T-cell (primary cell): ENCODE results near the gene SEMA3D. TPM values are rescaled to one million over a fixed set of nuclear protein-coding genes. Genes with fewer than 3 reads are reported as not detected.

Source experiments
- ATAC-seq, 4 experiments: fragments of 200-7000 bp in 3 of 4; fragments of 150-1000 bp in 1 of 4; cut with Tn5 transposase; replicated peaks in 1 of 4; 1 replicate in 3 of 4; 2 replicates in 1 of 4; pipeline ENCODE4 v1.10.0; 2021; ENCODE audit warnings: moderate library complexity in 3 of 4, mild to moderate bottlenecking in 2 of 4, moderate number of reproducible peaks in 1 of 4
- CTCF ChIA-PET, 2 donors: fragments of 300-600 bp; sonication (Branson Sonifier 250); formaldehyde crosslinking; loops; one replicate each; lab custom pipeline; 2022; ENCODE audit warnings: antibody characterized with exemption in 2 of 2; lab: Charles Lee
- POLR2A ChIA-PET, 2 donors: fragments of 300-600 bp; sonication (Branson Sonifier 250); formaldehyde crosslinking; loops; one replicate each; lab custom pipeline; 2022; ENCODE audit warnings: antibody characterized with exemption in 2 of 2; lab: Charles Lee
- DNase-seq, 35 experiments: peaks; one replicate each; pipeline versions ENCODE4 v3.0.0 to v3.0.0-alpha.2; 2013 to 2023
- H3K27ac ChIP-seq: one replicate; pipeline ENCODE4 v1.5.1; 2013; ENCODE audit warnings: low read length
- H3K27me3 ChIP-seq, 2 experiments: replicated peaks in 1 of 2; 1 replicate in 1 of 2; 2 replicates in 1 of 2; pipeline versions ENCODE4 v1.6.1 to v1.7.0; 2013; ENCODE audit warnings: low read length in 1 of 2, mixed read lengths in 1 of 2; ENCODE audit not compliant: control insufficient read depth in 2 of 2, insufficient read depth in 2 of 2; ENCODE audit errors: extremely low read depth in 1 of 2
- H3K36me3 ChIP-seq, 2 donors: 1 replicate in 1 of 2; 2 replicates in 1 of 2; pipeline versions ENCODE4 v1.6.1 to v1.7.0; 2013; ENCODE audit warnings: low read length in 1 of 2; ENCODE audit not compliant: control insufficient read depth in 2 of 2, insufficient read depth in 1 of 2; ENCODE audit errors: extremely low read depth in 1 of 2
- H3K4me1 ChIP-seq, 2 experiments: 1 replicate in 1 of 2; 2 replicates in 1 of 2; pipeline versions ENCODE4 v1.6.1 to v1.7.0; 2013; ENCODE audit warnings: low read length in 2 of 2, mixed read lengths in 1 of 2; ENCODE audit not compliant: insufficient read depth in 2 of 2, control insufficient read depth in 1 of 2; ENCODE audit errors: extremely low read depth in 1 of 2
- H3K4me3 ChIP-seq, 2 donors: 1 replicate in 1 of 2; 2 replicates in 1 of 2; pipeline versions ENCODE4 v1.5.1 to v1.7.0; 2013; ENCODE audit warnings: mild to moderate bottlenecking in 2 of 2, low read length in 1 of 2, moderate library complexity in 1 of 2; ENCODE audit not compliant: control insufficient read depth in 1 of 2; ENCODE audit errors: extremely low read depth in 1 of 2
- H3K9me3 ChIP-seq: 2 replicates; pipeline ENCODE4 v1.7.0; 2013
- H3K27ac Mint-ChIP-seq, 2 donors: one replicate each; pipeline ENCODE4 v1.8.0; 2020 to 2021; ENCODE audit warnings: mild to moderate bottlenecking in 2 of 2, mixed read lengths in 2 of 2
- H3K27me3 Mint-ChIP-seq, 2 donors: one replicate each; pipeline ENCODE4 v1.8.0; 2021 to 2022; ENCODE audit warnings: mixed read lengths in 2 of 2
- H3K36me3 Mint-ChIP-seq: one replicate; pipeline ENCODE4 v1.8.0; 2021; ENCODE audit warnings: mixed read lengths
- H3K4me1 Mint-ChIP-seq, 3 donors: one replicate each; pipeline ENCODE4 v1.8.0; 2020 to 2022; ENCODE audit warnings: mixed read lengths in 3 of 3, mild to moderate bottlenecking in 1 of 3
- H3K4me3 Mint-ChIP-seq, 3 donors: one replicate each; pipeline ENCODE4 v1.8.0; 2020 to 2022; ENCODE audit warnings: mild to moderate bottlenecking in 3 of 3, mixed read lengths in 3 of 3, moderate library complexity in 3 of 3
- H3K9me3 Mint-ChIP-seq, 3 donors: one replicate each; pipeline ENCODE4 v1.8.0; 2020 to 2022; ENCODE audit warnings: mixed read lengths in 3 of 3
- WGBS: methylation state at CpG from one replicate; pipeline ENCODE4 v1.1.5; 2013; ENCODE audit warnings: missing lambda C conversion rate; ENCODE audit not compliant: insufficient coverage; 5-methylcytosine and 5-hydroxymethylcytosine counted together
- total RNA-seq, 35 experiments: library from RNA in 6 of 35; stranded (reverse) in 6 of 35; fragments of 120-200 nt in 1 of 35; gene quantifications; one replicate each; pipeline versions ENCODE4 v1.2.1 to v1.2.4 and lab custom pipeline; 2013 to 2026

SEMA3D gene
- total RNA-seq, 5 donors from 2014 or later (not counting 1 experiment from before 2014, with no cell fraction given): 0.29 TPM; not detected in 4

- POLR2A ChIA-PET: no interaction called here
- DNase-seq: no peak
Observed at GRCh38 chr7:84949501-84949900, 237.4 kb downstream of the SEMA3D start.

GRCh38 chr7:84949067-84949466, 237.8 kb downstream of the SEMA3D start:
- Histone ChIP-seq H3K36me3 (no peaks in the 10 kb centered on the region), H3K4me1 (no peaks in the 10 kb centered on the region), H3K9me3 (no peaks in the 10 kb centered on the region), H3K27ac (no peak overlapping the region), H3K4me3 (no peak overlapping the region), H3K27me3 (no peaks in the 10 kb centered on the region)
- no peaks in the 10 kb centered on the region for H3K36me3 Mint-ChIP-seq
- H3K27me3 Mint-ChIP-seq: peaks cover 0 to 3% of the 10 kb centered on the region in 2 donors
- WGBS: no CpG with 5 or more reads among the region's 1 CpG
- POLR2A ChIA-PET: no interaction called here
- H3K27ac Mint-ChIP-seq: no peak overlapping the region
- DNase-seq: no peak
- H3K9me3 Mint-ChIP-seq: peaks cover 0 to 7% (median 0%) of the 10 kb centered on the region in 3 donors
- CTCF ChIA-PET: no interaction called here
- ATAC-seq: no peak
- no peak overlapping the region for H3K4me3 Mint-ChIP-seq
- no peaks in the 10 kb centered on the region for H3K4me1 Mint-ChIP-seq

More at GRCh38 chr7:84949501-84949900, 237.4 kb downstream of the SEMA3D start:
- peaks cover 0 to 3% of the 10 kb centered on the region in 2 donors for H3K27me3 Mint-ChIP-seq
- H3K9me3 Mint-ChIP-seq: peaks cover 0 to 7% (median 0%) of the 10 kb centered on the region in 3 donors
- no peak overlapping the region for H3K27ac Mint-ChIP-seq
- no peaks in the 10 kb centered on the region for H3K4me1 ChIP-seq
- H3K27me3 ChIP-seq: no peaks in the 10 kb centered on the region
- no peak overlapping the region for H3K27ac ChIP-seq
- no peaks in the 10 kb centered on the region for H3K9me3 ChIP-seq
- ATAC-seq: no peak
- no peaks in the 10 kb centered on the region for H3K36me3 ChIP-seq
- no peaks in the 10 kb centered on the region for H3K36me3 Mint-ChIP-seq
- H3K4me1 Mint-ChIP-seq: no peaks in the 10 kb centered on the region
- no peak overlapping the region for H3K4me3 ChIP-seq
- CTCF ChIA-PET: no interaction called here
- WGBS: no CpG with 5 or more reads among the region's 2 CpGs
- H3K4me3 Mint-ChIP-seq: no peak overlapping the region

- no peak overlapping the region for H3K4me3 Mint-ChIP-seq
- Histone ChIP-seq H3K9me3 (no peaks in the 10 kb centered on the region), H3K36me3 (no peaks in the 10 kb centered on the region), H3K4me1 (no peaks in the 10 kb centered on the region), H3K27ac (no peak overlapping the region), H3K27me3 (no peaks in the 10 kb centered on the region), H3K4me3 (no peak overlapping the region)
- no peaks in the 10 kb centered on the region for H3K4me1 Mint-ChIP-seq
- no peak overlapping the region for H3K27ac Mint-ChIP-seq
- ATAC-seq (no peak), DNase-seq (no peak)
- H3K27me3 Mint-ChIP-seq: peaks cover 0 to 3% of the 10 kb centered on the region in 2 donors
- H3K36me3 Mint-ChIP-seq: no peaks in the 10 kb centered on the region
- H3K9me3 Mint-ChIP-seq: peaks cover 0 to 7% (median 0%) of the 10 kb centered on the region in 3 donors
- POLR2A ChIA-PET: no interaction called here
- CTCF ChIA-PET: no interaction called here
- no CpG with 5 or more reads among the region's 2 CpGs for WGBS
Observed at GRCh38 chr7:84948634-84949033, 238.2 kb downstream of the SEMA3D start.

- peaks cover 0 to 3% of the 10 kb centered on the region in 2 donors for H3K27me3 Mint-ChIP-seq
- WGBS: no CpG with 5 or more reads among the region's 1 CpG
- H3K4me3 Mint-ChIP-seq: no peak overlapping the region
- ChIA-PET CTCF (interaction anchor here in 1 of 2 donors (0.6 kb wide), 1 partner anchor 1352 kb away, joined by 4 read pairs; no protein-coding TSS in a partner anchor), POLR2A (no interaction called here)
- no peaks in the 10 kb centered on the region for H3K27me3 ChIP-seq
- H3K36me3 Mint-ChIP-seq: no peaks in the 10 kb centered on the region
- no peak overlapping the region for H3K27ac ChIP-seq
- no peaks in the 10 kb centered on the region for H3K4me1 Mint-ChIP-seq
- DNase-seq (no peak), ATAC-seq (no peak)
- H3K4me3 ChIP-seq: no peak overlapping the region
- peaks cover 0 to 7% (median 0%) of the 10 kb centered on the region in 3 donors for H3K9me3 Mint-ChIP-seq
- no peaks in the 10 kb centered on the region for H3K36me3 ChIP-seq
- H3K9me3 ChIP-seq: no peaks in the 10 kb centered on the region
- H3K27ac Mint-ChIP-seq: no peak overlapping the region
- H3K4me1 ChIP-seq: no peaks in the 10 kb centered on the region
Observed at GRCh38 chr7:84946549-84946948, 240.3 kb downstream of the SEMA3D start.
